Measurements from ENCODE around the gene RABGAP1L.
"Not testable (repeated sequence)": the region's sequence is repeated elsewhere in the genome, so short reads cannot be mapped to it uniquely, and the experiment has no call there.

DNA sequence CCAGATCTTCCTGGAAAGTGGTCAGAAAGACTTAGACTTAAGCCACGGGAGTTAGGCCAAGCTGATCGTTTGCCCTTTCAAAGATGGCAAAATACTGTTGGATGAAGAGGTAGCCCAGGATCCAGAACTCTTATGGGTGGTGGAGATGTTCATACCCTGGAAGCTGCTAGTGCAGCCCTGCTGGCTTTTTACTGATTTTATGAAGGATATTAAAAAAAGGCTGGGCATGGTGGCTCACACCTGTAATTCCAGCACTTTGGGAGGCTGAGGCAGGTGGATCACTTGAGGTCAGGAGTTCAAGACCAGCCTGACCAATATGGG, 864.6 kb downstream of the RABGAP1L start:
- not testable (repeated sequence) for TF ChIP-seq POLR2A (IDR thresholded peaks at IDR 0.05)
- TF ChIP-seq, protein P1, sequence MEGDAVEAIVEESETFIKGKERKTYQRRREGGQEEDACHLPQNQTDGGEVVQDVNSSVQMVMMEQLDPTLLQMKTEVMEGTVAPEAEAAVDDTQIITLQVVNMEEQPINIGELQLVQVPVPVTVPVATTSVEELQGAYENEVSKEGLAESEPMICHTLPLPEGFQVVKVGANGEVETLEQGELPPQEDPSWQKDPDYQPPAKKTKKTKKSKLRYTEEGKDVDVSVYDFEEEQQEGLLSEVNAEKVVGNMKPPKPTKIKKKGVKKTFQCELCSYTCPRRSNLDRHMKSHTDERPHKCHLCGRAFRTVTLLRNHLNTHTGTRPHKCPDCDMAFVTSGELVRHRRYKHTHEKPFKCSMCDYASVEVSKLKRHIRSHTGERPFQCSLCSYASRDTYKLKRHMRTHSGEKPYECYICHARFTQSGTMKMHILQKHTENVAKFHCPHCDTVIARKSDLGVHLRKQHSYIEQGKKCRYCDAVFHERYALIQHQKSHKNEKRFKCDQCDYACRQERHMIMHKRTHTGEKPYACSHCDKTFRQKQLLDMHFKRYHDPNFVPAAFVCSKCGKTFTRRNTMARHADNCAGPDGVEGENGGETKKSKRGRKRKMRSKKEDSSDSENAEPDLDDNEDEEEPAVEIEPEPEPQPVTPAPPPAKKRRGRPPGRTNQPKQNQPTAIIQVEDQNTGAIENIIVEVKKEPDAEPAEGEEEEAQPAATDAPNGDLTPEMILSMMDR (IDR thresholded peaks at IDR 0.05) = not testable (repeated sequence)

Data from Peyer's patch (tissue), 4 donors.